Left lung (tissue), 10 donors: ENCODE results near the gene MAST4. TPM values are rescaled to one million over a fixed set of nuclear protein-coding genes. Genes with fewer than 3 reads are reported as not detected.

Experiments
- ATAC-seq: fragments of 200-7000 bp; cut with Tn5 transposase; one replicate; pipeline ENCODE4 v1.9.1; 2020; ENCODE audit warnings: moderate library complexity
- DNase-seq, 4 donors: peaks; one replicate each; pipeline ENCODE4 v3.0.0-alpha.2; 2013 to 2020
- H3K27ac ChIP-seq, 2 donors: fragments of 200-600 bp; sonication (generic) in 1 of 2; one replicate each; pipeline versions ENCODE4 v1.5.0 to v1.8.0; 2020 to 2021
- H3K27me3 ChIP-seq, 2 donors: fragments of 200-600 bp; sonication (generic) in 1 of 2; one replicate each; pipeline versions ENCODE4 v1.5.0 to v1.8.0; 2020 to 2021
- H3K36me3 ChIP-seq, 2 donors: fragments of 200-600 bp; sonication (generic) in 1 of 2; one replicate each; pipeline versions ENCODE4 v1.5.0 to v1.8.0; 2020 to 2021
- H3K4me1 ChIP-seq, 2 donors: fragments of 200-600 bp; one replicate each; pipeline ENCODE4 v1.8.0; 2021
- H3K4me3 ChIP-seq, 2 donors: fragments of 200-600 bp; sonication (generic) in 1 of 2; one replicate each; pipeline versions ENCODE4 v1.5.0 to v1.8.0; 2020 to 2021; ENCODE audit warnings: mild to moderate bottlenecking in 1 of 2
- H3K9me3 ChIP-seq, 2 donors: fragments of 200-600 bp; sonication (generic) in 1 of 2; one replicate each; pipeline versions ENCODE4 v1.5.0 to v1.8.0; 2020 to 2021
- CTCF ChIP-seq, 2 donors: fragments of 200-600 bp; sonication (generic) in 1 of 2; IDR thresholded peaks; one replicate each; pipeline versions ENCODE4 v1.5.0 to v1.8.0; 2021; ENCODE audit warnings: antibody characterized with exemption in 2 of 2
- intact Hi-C, 2 donors: fragments of 100-400 bp; cut with DNase I; formaldehyde crosslinking; loops; one replicate each; pipeline versions ENCODE4 v1.11.2 to v1.14.2; 2022
- polyA plus RNA-seq, 6 donors: library from polyadenylated mRNA; unstranded; fragments of 120-200 nt; gene quantifications; one replicate each; pipeline ENCODE4 v1.2.1, GENCODE V29; 2013; ENCODE audit not compliant: insufficient read length in 6 of 6
- total RNA-seq, 2 donors: library from RNA; stranded (reverse); fragmentation: NEBNext Ultra II Directional; extraction: Animal tissue kit (Norgen Biotek cat#: 25700); gene quantifications; one replicate each; pipeline ENCODE4 v1.2.1, GENCODE V29; 2021
- donor health status: DM: no; HTN: yes; CAD: no.
- donor health status: DM: no; HTN: no; CAD: no.

Gene MAST4
- total and polyA plus RNA-seq, 8 donors: 47.7 to 57.6 (median 53.0) TPM

GRCh38 chr5:66877843-66878242 lies 281.6 kb downstream of the MAST4 start:
- no peak overlapping the region for H3K27ac ChIP-seq
- intact Hi-C loops: no loop called here
- ATAC-seq: no peak

GRCh38 chr5:66880401-66880800 lies 284.2 kb downstream of the MAST4 start:
- no peak for DNase-seq
- Histone ChIP-seq H3K27me3 (no peaks in the 10 kb centered on the region), H3K4me3 (no peak overlapping the region), H3K27ac (peak overlapping the region in 1 of 2 donors; percentile 69), H3K9me3 (no peaks in the 10 kb centered on the region), H3K4me1 (peaks cover 5 to 7% of the 10 kb centered on the region in 2 donors), H3K36me3 (no peaks in the 10 kb centered on the region)
- intact Hi-C loops: no loop called here
- no peak for ATAC-seq
- no peak for TF ChIP-seq CTCF (IDR thresholded peaks at IDR 0.05)

More at GRCh38 chr5:66877843-66878242, 281.6 kb downstream of the MAST4 start:
- Histone ChIP-seq H3K36me3 (no peaks in the 10 kb centered on the region), H3K4me3 (no peak overlapping the region), H3K4me1 (peaks cover 7 to 14% of the 10 kb centered on the region in 2 donors), H3K9me3 (no peaks in the 10 kb centered on the region), H3K27me3 (no peaks in the 10 kb centered on the region)
- no peak for TF ChIP-seq CTCF (IDR thresholded peaks at IDR 0.05)
- no peak for DNase-seq

GRCh38 chr5:66881480-66882161 lies 285.4 kb downstream of the MAST4 start:
- TF ChIP-seq CTCF (IDR thresholded peaks at IDR 0.05): no peak
- no peaks in the 10 kb centered on the region for H3K27me3 ChIP-seq
- ATAC-seq: peak; percentile 79

GRCh38 chr5:66882606-66883227 lies 286.5 kb downstream of the MAST4 start:
- TF ChIP-seq CTCF (IDR thresholded peaks at IDR 0.05): no peak
- DNase-seq: no peak
- Histone ChIP-seq H3K4me1 (peaks cover 3 to 7% of the 10 kb centered on the region in 2 donors), H3K4me3 (no peak overlapping the region), H3K9me3 (no peaks in the 10 kb centered on the region), H3K27ac (peak overlapping the region; percentile 54 to 69), H3K36me3 (no peaks in the 10 kb centered on the region), H3K27me3 (no peaks in the 10 kb centered on the region)
- intact Hi-C loops: no loop called here
- ATAC-seq: peak; percentile 87

More at GRCh38 chr5:66881480-66882161, 285.4 kb downstream of the MAST4 start:
- no peaks in the 10 kb centered on the region for H3K36me3 ChIP-seq
- peaks cover 3 to 7% of the 10 kb centered on the region in 2 donors for H3K4me1 ChIP-seq
- H3K9me3 ChIP-seq: no peaks in the 10 kb centered on the region
- no peak overlapping the region for H3K4me3 ChIP-seq
- peak in 3 of 4 donors; percentile 32 to 68 (median 47) for DNase-seq
- peak overlapping the region; percentile 41 to 69 for H3K27ac ChIP-seq
- intact Hi-C loops: no loop called here

- intact Hi-C loops: no loop called here
- no peak overlapping the region for H3K27ac ChIP-seq
Observed at GRCh38 chr5:66884564-66885243, 288.5 kb downstream of the MAST4 start.

More at GRCh38 chr5:66884564-66885243, 288.5 kb downstream of the MAST4 start:
- DNase-seq (no peak), ATAC-seq (no peak)
- TF ChIP-seq CTCF (IDR thresholded peaks at IDR 0.05): no peak
- Histone ChIP-seq H3K9me3 (no peaks in the 10 kb centered on the region), H3K4me1 (peaks cover 7 to 15% of the 10 kb centered on the region in 2 donors), H3K4me3 (no peak overlapping the region), H3K36me3 (no peaks in the 10 kb centered on the region), H3K27me3 (no peaks in the 10 kb centered on the region)
